Activated gamma-delta T cell treated with Interleukin-2 at 50 U/mL for 16 hours (primary cell): ENCODE measurements around the gene PARP1.
A peak's percentile ranks its signal among the peaks of the same experiment; 100 is the strongest.
"Not testable (repeated sequence)": the region's sequence is repeated elsewhere in the genome, so short reads cannot be mapped to it uniquely, and the experiment has no call there.

Experiments used
- DNase-seq: peaks from one replicate; pipeline ENCODE4 v3.0.0-alpha.2; 2020

PARP1 gene

DNA sequence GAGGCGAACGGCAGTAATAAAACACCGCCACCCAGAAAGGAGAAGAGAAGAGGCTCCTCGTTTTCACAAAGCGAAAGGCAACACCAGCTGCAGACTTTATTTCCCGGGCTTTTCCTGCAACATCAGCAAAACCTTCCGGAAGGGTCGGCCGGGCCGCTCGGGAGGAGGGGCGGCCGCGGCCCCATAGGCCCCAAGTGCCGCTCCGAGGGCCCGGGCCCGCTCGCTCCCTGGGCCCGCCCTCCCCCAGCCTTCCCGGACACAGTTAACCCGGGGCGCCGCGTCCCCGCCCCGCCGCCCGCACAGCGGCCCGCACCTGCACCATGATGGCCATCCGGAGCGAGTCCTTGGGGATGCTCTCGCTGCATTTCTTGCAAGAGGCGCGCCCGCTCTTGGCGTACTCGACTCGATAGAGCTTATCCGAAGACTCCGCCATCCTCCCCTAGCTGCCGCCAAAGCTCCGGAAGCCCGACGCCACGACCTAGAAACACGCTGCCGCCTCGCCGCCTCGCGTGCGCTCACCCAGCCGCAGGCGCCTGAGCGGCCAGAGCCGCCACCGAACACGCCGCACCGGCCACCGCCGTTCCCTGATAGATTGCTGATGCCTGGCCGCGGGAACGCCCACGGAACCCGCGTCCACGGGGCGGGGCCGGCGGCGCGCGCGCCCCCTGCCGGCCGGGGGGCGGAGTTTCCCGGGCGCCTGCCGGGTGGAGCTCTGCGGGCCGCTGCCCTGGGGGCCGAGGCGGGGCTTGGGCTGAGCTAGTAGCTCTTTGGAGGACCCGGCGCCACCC is at the start of gene PARP1:
PARP1 (minus strand) TSS at position 597 of the 788 bp plus-strand sequence; CDS start at position 433, 164 bp downstream.
- peak; percentile 82 for DNase-seq

DNA sequence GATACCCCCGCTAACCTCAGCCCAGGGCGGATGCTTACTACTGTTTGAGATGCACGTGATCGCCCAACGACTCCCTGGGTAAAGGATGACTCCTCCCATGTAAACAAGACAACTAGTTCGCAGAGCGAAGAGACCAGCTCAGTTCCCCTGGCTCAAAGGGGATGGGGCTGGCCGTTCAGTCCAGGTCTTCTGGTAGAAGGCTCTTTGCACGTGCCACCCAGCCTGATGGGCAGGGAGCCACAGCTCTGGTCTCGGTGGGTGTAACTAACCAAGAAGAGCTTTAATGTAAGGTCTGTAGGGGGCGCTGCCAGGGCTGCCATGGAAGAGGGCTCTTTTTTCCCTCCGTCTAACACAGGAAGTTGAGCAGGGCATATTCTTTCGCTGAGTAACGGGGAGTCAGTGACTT is 49.4 kb upstream of the PARP1 start:
- peak; percentile 59 for DNase-seq

DNA sequence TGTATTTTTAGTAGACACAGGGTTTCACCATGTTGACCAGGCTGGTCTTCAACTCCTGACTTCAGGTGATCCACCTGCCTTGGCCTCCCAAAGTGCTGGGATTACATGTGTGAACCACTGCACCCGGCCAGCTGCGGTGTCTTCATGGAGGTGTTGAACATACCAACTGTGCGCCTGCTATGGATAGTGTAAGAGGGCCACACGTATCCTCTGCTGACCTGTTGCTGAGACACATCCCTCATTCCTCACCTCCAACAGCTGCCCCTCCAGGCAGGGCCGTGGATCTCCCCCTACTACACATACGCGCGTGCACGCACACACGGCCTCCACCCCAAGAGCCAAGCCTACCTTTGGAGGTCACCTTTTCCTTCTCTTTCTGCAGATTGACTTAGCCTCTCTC is 48.0 kb upstream of the PARP1 start:
- no peak for DNase-seq

DNA sequence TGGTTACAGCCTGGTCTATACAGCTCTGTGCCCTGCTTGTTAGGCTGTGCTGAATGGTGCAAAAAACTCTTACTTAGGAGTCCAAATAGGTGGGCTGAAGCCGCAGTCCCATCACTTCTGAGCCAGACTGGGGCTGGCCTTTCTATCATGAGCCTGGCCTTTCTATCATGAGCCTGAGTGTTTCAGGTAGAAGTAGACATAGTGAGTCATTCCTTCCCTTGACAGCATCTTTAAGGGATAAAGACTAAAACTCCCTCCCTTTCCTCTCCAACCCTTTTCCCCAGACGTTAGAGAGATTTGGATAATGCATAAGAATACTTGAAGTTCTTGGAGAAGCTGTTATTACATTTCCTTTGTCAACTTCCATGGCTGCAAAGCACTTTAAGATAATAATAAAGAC is 46.5 kb upstream of the PARP1 start:
- no peak for DNase-seq

DNA sequence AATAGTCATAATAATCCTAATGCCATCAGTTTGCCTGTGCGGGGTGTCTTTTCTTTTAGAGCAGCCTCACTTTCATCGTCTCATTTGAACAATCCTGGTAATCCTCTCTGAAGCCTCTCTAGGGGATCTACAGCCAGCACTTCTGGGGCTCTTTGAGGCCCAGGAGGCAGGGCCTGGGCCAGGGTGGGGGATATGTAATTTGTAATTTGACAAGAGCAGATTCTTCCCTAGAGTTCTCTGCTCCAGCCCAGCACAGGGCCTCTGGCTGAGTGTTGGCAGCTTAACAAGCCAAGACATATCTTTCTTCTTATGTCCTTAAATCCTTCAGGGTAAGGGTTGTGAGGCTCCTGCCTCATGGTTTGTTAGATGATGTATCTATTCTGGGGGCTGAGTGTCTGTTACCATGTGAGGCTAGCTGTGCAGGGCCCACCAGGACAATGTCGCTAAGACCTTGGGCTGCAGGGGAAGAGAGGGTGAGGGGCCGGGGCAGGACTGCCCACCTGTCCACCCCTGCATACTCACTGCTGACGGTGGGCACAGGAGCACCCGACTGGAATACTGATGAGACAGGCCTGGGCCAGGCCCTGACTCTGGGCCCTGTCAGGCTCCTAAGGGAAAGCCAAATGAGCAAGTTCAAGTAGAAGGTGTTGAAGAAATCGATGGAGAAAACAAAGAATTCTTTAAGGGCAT is 45.3 kb upstream of the PARP1 start:
- no peak for DNase-seq

DNA sequence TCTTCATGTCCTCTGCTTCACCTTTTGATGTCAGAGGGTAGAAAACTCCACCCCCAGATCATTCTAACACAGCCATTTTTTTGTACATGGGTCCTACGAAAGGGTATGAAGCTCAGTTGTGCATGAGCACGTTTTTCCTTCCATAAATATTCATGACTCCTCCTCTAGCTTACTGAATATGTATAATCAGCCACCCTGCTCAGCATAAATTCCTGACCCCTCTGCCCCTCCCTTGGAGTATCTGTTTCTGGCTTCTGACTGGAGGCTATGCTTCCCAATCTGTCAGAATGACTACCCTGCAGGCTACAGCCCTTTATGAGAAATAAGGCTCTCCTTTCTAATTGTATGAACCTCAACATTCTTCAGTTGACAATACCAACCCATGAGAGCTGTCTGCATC is 42.8 kb upstream of the PARP1 start:
- no peak for DNase-seq

DNA sequence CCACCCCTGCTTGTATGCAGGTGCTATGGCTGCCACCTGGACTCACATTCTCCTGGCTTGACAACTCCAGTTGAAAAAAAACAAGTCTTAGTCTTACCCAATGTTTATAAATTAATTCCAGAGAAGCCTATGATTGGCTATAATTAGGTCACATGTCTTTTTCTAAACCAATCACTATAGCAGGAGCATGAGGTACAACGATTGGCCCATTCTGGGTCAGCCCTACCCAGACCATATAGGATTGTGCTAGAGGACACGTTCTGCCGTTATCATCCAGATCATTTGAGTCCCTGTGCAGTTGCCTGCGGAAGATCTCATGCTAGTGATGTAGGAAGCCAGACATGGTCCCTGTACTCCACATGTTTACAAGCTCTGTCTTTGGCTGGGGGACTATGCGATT is 41.9 kb upstream of the PARP1 start:
- no peak for DNase-seq

DNA sequence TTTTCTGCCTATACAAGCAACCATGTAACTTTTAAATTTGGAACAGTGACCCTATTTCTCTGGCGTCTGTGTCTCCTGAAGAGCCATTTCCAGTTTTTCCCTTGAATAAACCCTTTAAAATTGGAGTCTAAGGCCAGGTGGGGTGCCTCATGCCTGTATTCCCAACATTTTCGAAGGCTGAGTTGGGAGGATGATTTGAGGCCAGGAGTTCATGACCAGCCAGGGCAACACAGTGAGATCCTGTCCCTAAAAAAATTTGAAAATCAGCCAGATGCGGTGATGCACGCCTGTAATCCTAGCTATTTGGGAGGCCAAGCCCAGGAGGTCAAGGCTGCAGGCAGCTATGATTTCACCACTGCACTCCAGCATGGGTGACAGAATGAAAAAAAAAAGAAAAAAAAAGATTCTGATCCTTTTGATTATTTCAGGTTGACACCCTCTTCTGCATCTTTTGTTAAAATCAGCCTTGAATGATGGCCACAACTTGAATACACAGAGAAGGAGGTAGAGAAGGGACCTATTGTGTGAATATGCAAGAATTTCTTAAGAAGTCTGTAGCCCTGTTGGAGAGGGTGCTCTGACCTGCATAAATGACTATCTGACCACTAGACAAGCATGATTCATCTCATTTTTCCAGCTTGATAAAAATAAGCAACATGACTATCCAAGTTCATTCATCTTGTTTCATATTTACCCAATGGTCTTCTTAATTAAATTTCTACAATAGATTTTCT is 40.2 kb upstream of the PARP1 start:
- no peak for DNase-seq

DNA sequence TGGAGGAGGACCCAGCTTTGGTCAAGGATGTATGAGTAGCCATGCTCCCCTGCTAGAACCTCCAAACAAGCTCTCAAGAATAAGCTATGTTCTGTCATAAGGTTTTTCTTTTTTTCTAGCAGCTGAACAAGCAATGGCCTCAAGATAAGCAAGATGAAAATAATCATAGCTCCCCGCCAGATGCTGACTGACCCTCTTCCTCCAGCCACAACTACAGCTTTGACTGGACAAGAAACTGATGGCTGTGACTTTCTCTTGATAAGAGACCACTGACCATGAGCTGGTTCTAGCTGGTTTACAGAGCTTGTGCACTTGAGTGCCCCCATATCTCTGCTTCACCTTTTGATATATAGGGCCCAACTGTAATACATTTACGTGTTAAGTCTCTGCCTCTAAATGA is 38.2 kb upstream of the PARP1 start:
- no peak for DNase-seq

DNA sequence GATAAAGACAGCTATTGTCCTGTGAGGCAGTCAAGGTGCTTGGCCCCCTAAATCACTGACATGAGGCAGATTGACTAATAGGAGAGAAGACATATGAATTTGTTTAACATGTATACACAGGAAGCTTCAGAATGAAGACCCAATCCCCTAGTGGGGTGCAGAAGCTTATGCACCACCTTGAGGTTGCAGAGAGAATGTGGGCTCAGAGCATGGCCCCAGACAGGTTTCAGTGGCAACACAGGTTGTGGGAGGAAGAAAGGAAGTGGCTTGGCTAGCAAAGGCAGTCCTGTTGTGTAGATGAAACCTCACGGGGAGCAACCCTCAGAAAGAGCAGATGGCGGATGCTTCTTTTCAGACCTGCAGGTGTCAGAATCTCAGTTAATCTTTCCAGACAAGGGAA is 37.0 kb upstream of the PARP1 start:
- DNase-seq = peak; percentile 75

DNA sequence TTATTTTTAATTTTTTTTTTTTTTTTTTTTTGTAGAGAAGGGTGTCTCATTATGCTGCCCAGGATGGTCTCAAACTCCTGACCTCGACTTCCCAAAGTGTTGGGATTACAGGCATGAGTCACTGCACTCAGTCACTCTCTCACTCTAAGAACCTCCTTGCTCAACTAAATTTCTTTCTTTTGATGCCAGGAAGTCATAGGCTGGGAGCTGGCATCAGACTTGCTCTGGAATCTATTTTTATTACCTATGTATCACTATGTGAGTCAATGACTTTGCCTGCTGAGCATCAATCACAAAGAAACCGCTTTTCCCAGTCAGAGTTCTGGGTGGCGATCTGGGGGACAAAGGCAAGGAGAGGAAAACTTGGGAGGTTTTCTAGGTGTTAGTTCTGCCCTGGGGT is 35.5 kb upstream of the PARP1 start:
- DNase-seq = no peak

DNA sequence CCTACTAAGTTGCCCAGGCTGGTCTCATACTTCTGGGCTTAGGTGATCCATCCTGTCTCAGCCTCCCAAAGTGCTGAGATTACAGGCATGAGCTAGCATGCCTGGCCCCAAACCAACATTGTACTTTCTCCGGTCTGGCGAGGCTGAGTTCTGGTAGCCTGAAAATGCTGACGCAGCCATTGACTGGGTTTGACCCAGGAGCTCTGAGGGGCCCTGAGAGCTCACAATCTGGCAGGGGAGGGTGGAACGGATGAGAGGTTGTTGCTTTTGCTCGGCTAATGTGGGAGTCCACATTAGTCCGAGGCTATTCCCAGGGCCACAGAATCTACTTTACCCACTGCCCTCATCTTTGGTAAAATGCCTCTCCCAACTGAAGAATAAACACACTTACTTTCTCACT is 35.1 kb upstream of the PARP1 start:
- no peak for DNase-seq

DNA sequence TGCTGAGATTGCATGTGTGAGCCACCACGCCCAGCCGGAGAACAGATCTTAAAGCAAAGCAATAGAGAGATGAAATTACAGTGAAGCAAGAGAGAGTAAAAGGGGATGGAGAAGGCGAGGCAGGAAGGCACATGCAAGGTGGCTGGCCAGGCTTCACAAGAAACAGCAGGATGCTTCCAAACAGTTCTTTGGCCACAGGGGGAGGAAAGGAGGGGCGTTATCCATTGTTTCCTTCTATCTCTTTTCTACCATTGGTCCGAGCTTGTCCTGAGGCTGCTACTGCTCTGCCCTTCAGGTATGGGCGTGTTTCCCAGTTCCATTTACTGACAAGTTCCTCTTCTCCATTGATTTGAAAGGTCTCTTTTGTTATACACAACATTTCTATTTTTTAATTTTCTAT is 33.7 kb upstream of the PARP1 start:
- DNase-seq = no peak

DNA sequence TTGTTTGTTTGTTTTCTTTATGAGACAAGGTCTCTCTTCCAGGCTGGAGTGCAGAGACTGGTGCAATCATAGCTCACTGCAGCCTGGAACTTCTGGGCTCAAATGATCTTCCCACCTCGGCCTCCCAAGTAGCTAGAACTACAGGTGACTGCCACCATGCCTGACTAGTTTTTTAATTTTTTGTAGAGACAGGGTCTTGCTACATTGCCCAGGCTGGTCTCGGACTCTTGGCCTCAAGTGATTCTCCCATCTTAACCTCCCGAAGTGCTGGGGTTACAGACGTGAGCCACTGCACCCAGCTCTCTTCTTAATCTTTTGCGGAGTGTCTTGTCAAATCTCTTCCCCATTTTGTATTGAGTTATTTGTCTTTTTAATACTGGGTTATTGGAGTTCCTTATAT is 32.6 kb upstream of the PARP1 start:
- no peak for DNase-seq

DNA sequence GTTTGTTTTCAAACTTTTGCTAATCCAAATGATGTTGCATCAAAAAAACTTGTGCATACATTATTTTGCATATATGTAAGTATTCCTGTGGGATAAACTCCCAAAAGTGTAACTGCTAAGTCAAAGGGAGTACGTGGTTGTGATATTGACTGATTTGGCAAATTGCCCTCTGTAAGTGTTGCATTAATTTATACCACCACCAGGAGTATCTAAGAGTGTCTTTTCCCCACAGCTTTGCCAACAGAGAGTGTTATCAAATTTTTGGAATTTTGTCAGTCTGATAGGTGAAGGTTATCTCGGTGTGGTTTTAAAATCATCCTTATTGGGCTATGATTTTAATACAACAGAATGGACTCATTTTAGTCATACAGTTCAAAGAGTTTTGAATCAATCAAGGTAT is 30.1 kb upstream of the PARP1 start:
- DNase-seq = no peak

DNA sequence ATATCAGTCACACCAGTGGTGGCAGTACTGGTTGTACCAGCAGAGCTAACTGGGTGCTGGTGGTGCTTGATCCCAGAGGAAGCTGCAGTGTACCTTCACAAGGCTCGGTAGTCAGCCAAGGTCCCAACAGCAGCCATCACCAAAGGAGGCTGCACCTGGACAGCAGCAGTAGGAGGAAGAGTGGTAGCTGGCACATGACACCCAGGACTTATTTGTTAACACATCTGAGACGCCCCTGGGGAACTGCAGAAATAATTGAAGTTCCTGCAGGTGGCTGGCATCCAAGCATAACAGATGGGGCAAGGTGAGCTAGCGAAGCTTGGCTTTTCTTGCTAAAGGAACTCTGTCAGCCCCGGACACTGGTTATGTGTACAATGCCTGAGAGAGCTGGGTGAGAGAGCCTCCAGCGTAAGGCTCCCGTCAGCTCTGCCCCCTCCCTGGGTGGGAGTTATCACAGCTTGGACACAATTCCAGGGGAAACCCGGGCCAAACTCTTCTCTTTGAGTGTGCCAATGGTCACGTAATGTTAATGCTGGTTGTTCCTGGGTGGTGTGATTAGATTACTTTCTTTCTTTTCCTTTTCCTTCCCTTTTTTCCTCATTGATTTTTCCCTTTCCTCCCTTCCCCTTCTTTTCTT is 29.1 kb upstream of the PARP1 start:
- no peak for DNase-seq

DNA sequence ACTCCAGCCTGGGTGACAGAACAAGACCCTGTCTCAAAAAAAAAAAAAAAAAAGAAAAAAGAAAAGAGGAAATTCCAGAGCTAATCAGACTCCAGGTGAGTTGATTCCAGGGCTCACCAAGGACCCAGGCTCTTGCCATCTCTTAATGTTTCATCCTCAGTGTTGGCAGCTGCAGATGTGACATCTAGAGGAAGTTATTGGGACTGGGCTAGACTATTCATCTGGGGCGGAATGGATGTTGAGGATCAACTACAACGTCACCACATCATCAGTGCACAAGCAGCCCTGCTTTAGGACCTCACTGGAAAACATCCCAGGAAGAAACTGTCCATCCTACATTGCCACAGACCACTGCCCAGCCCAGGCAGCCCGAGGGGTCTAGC is 28.6 kb upstream of the PARP1 start:
- no peak for DNase-seq

DNA sequence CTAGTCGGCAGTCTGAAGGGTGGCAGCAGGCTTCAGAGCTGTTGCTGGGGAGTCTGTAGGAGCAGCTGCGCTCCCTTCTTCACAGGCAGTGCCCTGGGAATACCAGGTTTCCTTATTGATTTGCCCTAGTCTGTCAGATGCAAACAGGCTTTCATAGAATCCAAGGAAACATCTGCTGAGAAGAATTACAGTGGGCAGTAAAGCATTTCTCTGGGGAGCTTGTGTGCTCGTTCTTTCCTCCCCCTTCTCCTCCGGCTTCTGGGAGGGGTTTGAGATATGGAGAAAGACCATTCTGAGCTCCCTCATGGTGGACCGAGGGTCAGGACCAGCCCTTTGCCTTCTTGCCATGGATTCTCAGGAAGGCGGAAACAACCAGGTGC is 25.4 kb upstream of the PARP1 start:
- no peak for DNase-seq

DNA sequence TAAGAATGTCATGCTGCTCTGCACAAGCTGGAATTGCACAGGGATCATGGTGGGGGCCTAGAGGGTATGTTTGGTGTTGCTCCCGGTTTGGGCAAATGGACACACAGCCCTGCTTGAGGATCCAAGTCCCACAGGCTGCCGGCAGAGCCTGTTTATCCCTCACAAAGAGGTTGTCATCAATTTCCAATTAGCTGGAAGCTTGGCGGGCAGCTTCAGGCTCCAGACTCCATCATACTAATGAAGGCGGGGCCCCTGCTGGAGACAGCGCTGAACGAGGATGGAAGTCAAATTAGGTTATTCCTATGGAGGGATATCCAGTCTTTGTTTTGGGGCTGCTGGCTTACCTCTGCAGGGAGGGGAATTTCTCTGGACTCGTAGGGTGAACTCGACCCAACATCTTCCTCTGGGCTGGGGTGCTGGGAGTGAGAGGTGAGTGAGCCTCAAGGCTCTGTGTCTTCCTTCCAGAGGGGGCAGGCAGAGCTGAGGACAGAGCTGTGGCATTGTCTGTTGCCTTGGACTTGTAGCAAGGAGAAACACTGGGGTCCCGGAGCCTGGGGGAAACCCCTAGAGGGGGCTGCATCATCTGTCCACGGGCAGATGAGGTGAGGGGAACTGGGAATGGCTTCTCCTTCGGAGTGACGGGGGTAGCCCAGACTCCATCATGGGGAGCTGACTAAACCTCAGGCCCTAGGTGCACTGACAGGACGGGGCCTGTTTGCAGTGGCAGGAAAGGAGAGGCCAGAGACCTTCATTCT is 24.9 kb upstream of the PARP1 start:
- no peak for DNase-seq

DNA sequence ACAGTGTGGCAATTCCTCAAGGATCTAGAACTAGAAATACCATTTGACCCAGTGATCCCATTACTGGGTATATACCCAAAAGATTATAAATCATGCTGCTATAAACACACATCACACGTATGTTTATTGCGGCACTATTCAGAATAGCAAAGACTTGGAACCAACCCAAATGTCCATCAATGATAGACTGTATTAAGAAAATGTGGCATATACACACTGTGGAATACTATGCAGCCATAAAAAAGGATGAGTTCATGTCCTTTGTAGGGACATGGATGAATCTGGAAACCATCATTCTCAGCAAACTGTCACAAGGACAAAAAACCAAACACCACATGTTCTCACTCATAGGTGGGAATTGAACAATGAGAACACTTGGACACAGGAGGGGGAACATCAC is 24.0 kb upstream of the PARP1 start:
- not testable (repeated sequence) for DNase-seq

DNA sequence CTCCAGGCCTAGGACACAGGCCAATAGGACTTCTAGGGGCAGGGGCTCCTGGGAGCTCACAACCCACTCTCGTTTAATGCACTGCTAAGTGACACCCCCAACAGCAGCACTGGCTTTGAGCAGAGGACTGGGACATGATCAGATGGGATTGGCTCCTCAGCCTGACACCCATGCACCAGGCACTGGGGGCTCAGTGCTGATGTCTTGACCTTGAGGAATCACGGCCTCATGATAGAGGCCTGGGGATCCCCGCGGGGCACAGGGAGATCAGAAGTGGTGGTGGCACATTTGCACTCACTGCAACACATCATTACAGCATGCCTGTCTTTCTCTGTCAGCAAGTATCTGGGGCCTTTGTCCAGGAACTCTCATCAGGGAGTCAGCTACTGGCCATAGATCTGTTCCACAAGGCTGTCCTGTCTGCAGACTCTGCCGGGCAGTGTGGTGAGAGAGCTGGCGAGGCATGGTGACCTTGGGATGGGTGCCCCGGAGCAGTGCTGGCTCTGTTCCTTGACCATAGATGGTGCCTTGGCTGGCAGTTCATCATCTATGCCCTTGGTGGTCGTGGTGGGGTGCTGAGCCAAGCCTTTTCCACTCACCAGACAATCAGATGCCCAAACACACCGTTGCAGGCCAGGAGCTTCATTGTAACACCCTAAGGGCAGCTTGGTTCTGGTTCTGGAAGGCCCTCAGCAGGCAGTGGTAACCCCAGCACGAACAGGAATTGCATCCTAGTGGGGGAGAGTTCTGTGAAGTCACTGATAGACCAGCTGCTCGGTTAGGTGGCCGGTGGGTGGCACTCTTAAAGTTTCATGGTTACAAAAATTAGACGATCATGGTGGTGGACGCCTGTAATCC is 22.2 kb upstream of the PARP1 start:
- no peak for DNase-seq
